GM19324 (cell line): ENCODE results near the gene HOXB13.

Source experiments
- ATAC-seq: cut with Tn5 transposase; IDR thresholded peaks from one replicate; pipeline ENCODE4 v1.9.1; 2021; ENCODE audit warnings: mild to moderate bottlenecking, moderate library complexity; ENCODE audit not compliant: unreplicated experiment, low FRiP score

Gene HOXB13

GRCh38 chr17:48749621-48750553, 21.3 kb upstream of the HOXB13 start:
- ATAC-seq = no peak

GRCh38 chr17:48748718-48749566, 20.4 kb upstream of the HOXB13 start:
- no peak for ATAC-seq

GRCh38 chr17:48747445-48748363, 19.2 kb upstream of the HOXB13 start:
- ATAC-seq = no peak

- no peak for ATAC-seq
Observed at GRCh38 chr17:48746916-48747444, 18.4 kb upstream of the HOXB13 start.

GRCh38 chr17:48745381-48746275, 17.1 kb upstream of the HOXB13 start:
- no peak for ATAC-seq

GRCh38 chr17:48740537-48740936, 12.0 kb upstream of the HOXB13 start:
- ATAC-seq = no peak

GRCh38 chr17:48738803-48739526, 10.4 kb upstream of the HOXB13 start:
- no peak for ATAC-seq

- ATAC-seq = no peak
Observed at GRCh38 chr17:48738424-48738802, 9.9 kb upstream of the HOXB13 start.

GRCh38 chr17:48737330-48738043, 8.9 kb upstream of the HOXB13 start:
- ATAC-seq = no peak

GRCh38 chr17:48735062-48735351, 6.5 kb upstream of the HOXB13 start:
- ATAC-seq = no peak

- no peak for ATAC-seq
Observed at GRCh38 chr17:48734333-48735061, 5.9 kb upstream of the HOXB13 start.

GRCh38 chr17:48733632-48734328, 5.2 kb upstream of the HOXB13 start:
- no peak for ATAC-seq

- ATAC-seq = no peak
Observed at GRCh38 chr17:48732688-48733629, 4.4 kb upstream of the HOXB13 start.

- ATAC-seq = no peak
Observed at GRCh38 chr17:48731355-48731754, 2.8 kb upstream of the HOXB13 start.

- no peak for ATAC-seq
Observed at GRCh38 chr17:48730240-48730550, 1.6 kb upstream of the HOXB13 start.
